WTC11 (cell line): Measurements from ENCODE around the gene FAM217A.

Experiments used
- IRF2 ChIP-seq: sonication (generic); formaldehyde crosslinking; IDR thresholded peaks from 2 replicates; pipeline ENCODE4 v1.8.0; 2022; ENCODE audit warnings: low read depth, missing genetic modification reagents, borderline replicate concordance
- JUN ChIP-seq: sonication (generic); formaldehyde crosslinking; IDR thresholded peaks from 2 replicates; pipeline ENCODE4 v1.8.0; 2023; ENCODE audit warnings: mild to moderate bottlenecking, missing genetic modification reagents
- NR1H2 ChIP-seq: sonication (generic); formaldehyde crosslinking; IDR thresholded peaks from 2 replicates; pipeline ENCODE4 v1.9.0; 2021; ENCODE audit warnings: mild to moderate bottlenecking, moderate library complexity, missing genetic modification reagents
- SP1 ChIP-seq: sonication (generic); formaldehyde crosslinking; conservative IDR thresholded peaks from 2 replicates; pipeline ENCODE4 v1.8.1; 2022; ENCODE audit warnings: missing genetic modification reagents
- USF2 ChIP-seq: sonication (generic); formaldehyde crosslinking; IDR thresholded peaks from 2 replicates; pipeline ENCODE4 v1.8.1; 2023; ENCODE audit warnings: mild to moderate bottlenecking, missing genetic modification reagents, moderate library complexity
- TF ChIP-seq, protein P1 (sequence below): fragments of 200-600 bp; IDR thresholded peaks from 2 replicates; pipeline ENCODE4 v1.8.0; 2022; ENCODE audit warnings: antibody characterized with exemption

DNA sequence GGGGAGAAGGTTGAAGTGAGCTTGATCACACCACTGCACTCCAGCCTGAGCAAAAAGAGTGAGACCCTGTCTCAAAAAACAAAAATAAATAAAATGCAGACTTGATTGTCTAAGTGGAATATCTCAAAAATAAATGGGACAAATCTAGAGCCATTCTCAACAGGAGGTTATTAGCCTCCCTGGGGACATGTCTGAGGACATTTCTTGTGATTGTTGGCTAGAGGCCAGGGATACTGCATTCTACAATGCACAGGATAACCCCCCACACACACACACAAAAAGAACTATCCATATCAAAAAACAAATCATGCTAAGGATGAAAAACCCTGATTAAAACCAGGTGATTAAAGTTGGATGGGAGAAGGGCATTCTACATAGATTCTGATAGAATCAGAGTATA lies 37.5 kb downstream of the FAM217A start:
- TF ChIP-seq, protein P1, sequence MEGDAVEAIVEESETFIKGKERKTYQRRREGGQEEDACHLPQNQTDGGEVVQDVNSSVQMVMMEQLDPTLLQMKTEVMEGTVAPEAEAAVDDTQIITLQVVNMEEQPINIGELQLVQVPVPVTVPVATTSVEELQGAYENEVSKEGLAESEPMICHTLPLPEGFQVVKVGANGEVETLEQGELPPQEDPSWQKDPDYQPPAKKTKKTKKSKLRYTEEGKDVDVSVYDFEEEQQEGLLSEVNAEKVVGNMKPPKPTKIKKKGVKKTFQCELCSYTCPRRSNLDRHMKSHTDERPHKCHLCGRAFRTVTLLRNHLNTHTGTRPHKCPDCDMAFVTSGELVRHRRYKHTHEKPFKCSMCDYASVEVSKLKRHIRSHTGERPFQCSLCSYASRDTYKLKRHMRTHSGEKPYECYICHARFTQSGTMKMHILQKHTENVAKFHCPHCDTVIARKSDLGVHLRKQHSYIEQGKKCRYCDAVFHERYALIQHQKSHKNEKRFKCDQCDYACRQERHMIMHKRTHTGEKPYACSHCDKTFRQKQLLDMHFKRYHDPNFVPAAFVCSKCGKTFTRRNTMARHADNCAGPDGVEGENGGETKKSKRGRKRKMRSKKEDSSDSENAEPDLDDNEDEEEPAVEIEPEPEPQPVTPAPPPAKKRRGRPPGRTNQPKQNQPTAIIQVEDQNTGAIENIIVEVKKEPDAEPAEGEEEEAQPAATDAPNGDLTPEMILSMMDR, result no peak
- TF ChIP-seq JUN (no peak), SP1 (CRISPR knock-in tag) (no peak), IRF2 (CRISPR knock-in tag) (no peak), NR1H2 (CRISPR knock-in tag) (no peak), USF2 (CRISPR knock-in tag) (no peak)
